HFFc6 (cell line): Measurements from ENCODE around the gene LMNA. TPM values are rescaled to one million over a fixed set of nuclear protein-coding genes. Genes with fewer than 3 reads are reported as not detected.
A peak's percentile ranks its signal among the peaks of the same experiment; 100 is the strongest.

Source experiments
- DNase-seq: peaks from one replicate; pipeline ENCODE4 v3.0.0-alpha.2; 2018
- H3K27ac Mint-ChIP-seq: 2 replicates; pipeline ENCODE4 v1.8.0; 2020; ENCODE audit warnings: mild to moderate bottlenecking, mixed read lengths
- H3K27me3 Mint-ChIP-seq: 2 replicates; pipeline ENCODE4 v1.8.0; 2021; ENCODE audit warnings: mild to moderate bottlenecking, moderate library complexity, mixed read lengths; ENCODE audit not compliant: insufficient read depth
- H3K36me3 Mint-ChIP-seq: 2 replicates; pipeline ENCODE4 v1.8.0; 2021; ENCODE audit warnings: low read depth, mixed read lengths
- H3K4me1 Mint-ChIP-seq: 2 replicates; pipeline ENCODE4 v1.8.0; 2020; ENCODE audit warnings: low read depth, mixed read lengths
- H3K4me3 Mint-ChIP-seq: 2 replicates; pipeline ENCODE4 v1.8.0; 2020; ENCODE audit warnings: mild to moderate bottlenecking, moderate library complexity, mixed read lengths
- H3K9me3 Mint-ChIP-seq: 2 replicates; pipeline ENCODE4 v1.8.0; 2020; ENCODE audit warnings: mild to moderate bottlenecking, mixed read lengths
- CTCF ChIP-seq: fragments of 200-600 bp; sonication (generic); IDR thresholded peaks from 2 replicates; pipeline ENCODE4 v1.5.0; 2021; ENCODE audit warnings: antibody characterized with exemption, mild to moderate bottlenecking
- total RNA-seq, 6 experiments: library from RNA; stranded (reverse); fragmentation: NEBNext Ultra II Directional; extraction: Animal tissue kit (Norgen Biotek cat#: 25700); gene quantifications; 2 replicates in 1 of 6; 3 replicates in 5 of 6; pipeline ENCODE4 v1.2.3, GENCODE V29; 2021

The LMNA gene
- total RNA-seq, 6 experiments from 2014 or later: 1,238 to 1,664 (median 1,535) TPM

DNA sequence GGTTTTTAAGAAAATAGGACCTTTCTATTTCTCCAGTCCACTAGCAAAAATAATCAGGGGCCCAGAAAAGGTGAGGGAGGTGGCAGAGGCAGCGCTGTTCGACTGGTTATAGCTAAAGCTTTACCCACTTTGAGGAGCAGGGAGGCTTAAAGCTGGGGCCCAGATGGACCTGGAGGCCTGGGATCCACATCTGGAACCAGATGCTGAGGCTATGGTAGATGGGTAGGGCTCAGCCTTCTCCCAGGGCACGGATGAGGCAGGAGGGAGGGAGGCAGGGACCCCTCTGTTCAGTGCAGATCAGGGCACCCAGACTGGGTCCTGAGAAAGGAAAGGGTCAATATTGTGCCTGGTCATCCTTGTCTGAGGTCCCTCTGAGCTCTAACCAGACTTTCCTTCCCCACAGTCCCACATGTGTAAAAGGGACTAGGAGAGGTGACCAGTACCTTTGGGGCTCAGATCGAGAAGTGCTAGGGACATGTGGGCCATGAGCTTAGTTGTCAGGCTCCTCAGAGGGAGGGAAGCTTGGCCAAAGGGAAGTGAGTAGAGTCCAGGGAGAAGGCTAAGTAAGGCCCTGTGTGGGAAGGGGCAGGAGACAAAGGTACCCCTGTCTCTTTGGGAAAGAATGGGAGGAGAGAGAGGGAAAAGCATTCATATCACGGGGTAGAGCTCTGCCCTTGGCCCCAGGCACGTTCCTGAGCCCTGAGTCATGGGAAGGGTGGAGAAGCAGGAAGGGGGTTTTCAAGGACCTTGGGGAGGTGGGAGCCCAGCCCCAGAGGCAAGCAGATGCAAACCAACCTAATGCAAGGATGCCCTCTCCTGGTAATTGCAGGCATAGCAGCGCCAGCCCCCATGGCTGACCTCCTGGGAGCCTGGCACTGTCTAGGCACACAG lies 15.4 kb downstream of the LMNA start:
- Mint-ChIP-seq H3K9me3 (peaks cover 25% of the 10 kb centered on the region; the same call in 1 of the 2 replicates), H3K27me3 (peaks cover 93% of the 10 kb centered on the region), H3K4me3 (peak overlapping the region; percentile 86), H3K36me3 (peaks cover 52% of the 10 kb centered on the region), H3K4me1 (peaks cover 57% of the 10 kb centered on the region), H3K27ac (peak overlapping the region; percentile 98)
- DNase-seq: peak; percentile 95
- peak; percentile 92 for TF ChIP-seq CTCF

- H3K27ac Mint-ChIP-seq: peak overlapping the region; percentile 98
- H3K36me3 Mint-ChIP-seq: peaks cover 48% of the 10 kb centered on the region
- H3K27me3 Mint-ChIP-seq: peaks cover 93% of the 10 kb centered on the region
- DNase-seq: no peak
- peak; percentile 65 for TF ChIP-seq CTCF
- H3K4me3 Mint-ChIP-seq: peak overlapping the region; percentile 86
- peaks cover 51% of the 10 kb centered on the region for H3K4me1 Mint-ChIP-seq
- H3K9me3 Mint-ChIP-seq: peaks cover 22% of the 10 kb centered on the region; the same call in 1 of the 2 replicates
Observed at GRCh38 chr1:156130578-156130942, 16.0 kb downstream of the LMNA start.

- H3K36me3 Mint-ChIP-seq: peaks cover 54% of the 10 kb centered on the region
- H3K4me3 Mint-ChIP-seq: peak overlapping the region; percentile 51
- no peak for DNase-seq
- TF ChIP-seq CTCF: no peak
- H3K9me3 Mint-ChIP-seq: peaks cover 30% of the 10 kb centered on the region
- peaks cover 93% of the 10 kb centered on the region for H3K27me3 Mint-ChIP-seq
- peak overlapping the region; percentile 82 for H3K27ac Mint-ChIP-seq
- H3K4me1 Mint-ChIP-seq: peaks cover 29% of the 10 kb centered on the region
Observed at GRCh38 chr1:156134716-156135435, 20.4 kb downstream of the LMNA start.

- H3K9me3 Mint-ChIP-seq: peaks cover 40% of the 10 kb centered on the region
- H3K27me3 Mint-ChIP-seq: peaks cover 93% of the 10 kb centered on the region
- no peak for TF ChIP-seq CTCF
- peaks cover 32% of the 10 kb centered on the region for H3K4me1 Mint-ChIP-seq
- H3K36me3 Mint-ChIP-seq: peaks cover 62% of the 10 kb centered on the region
- DNase-seq: no peak
- peak overlapping the region; percentile 80 for H3K27ac Mint-ChIP-seq
- peak overlapping the region; percentile 64 for H3K4me3 Mint-ChIP-seq
Observed at GRCh38 chr1:156135930-156136871, 21.7 kb downstream of the LMNA start.

GRCh38 chr1:156136970-156137483 lies 22.5 kb downstream of the LMNA start:
- Mint-ChIP-seq H3K9me3 (peaks cover 43% of the 10 kb centered on the region), H3K4me3 (peak overlapping the region; percentile 64), H3K27me3 (peaks cover 93% of the 10 kb centered on the region), H3K4me1 (peaks cover 38% of the 10 kb centered on the region), H3K36me3 (peaks cover 63% of the 10 kb centered on the region), H3K27ac (peak overlapping the region; percentile 80)
- peak; percentile 57 for TF ChIP-seq CTCF
- no peak for DNase-seq
